Chondrocyte (in vitro differentiated cells): Measurements from ENCODE around the gene ETDA. TPM values are rescaled to one million over a fixed set of nuclear protein-coding genes. Genes with fewer than 3 reads are reported as not detected.
"Not testable (repeated sequence)": the region's sequence is repeated elsewhere in the genome, so short reads cannot be mapped to it uniquely, and the experiment has no call there.

Experiments
- DNase-seq: peaks from one replicate; pipeline ENCODE4 v3.0.0; 2021; ENCODE audit warnings: mixed read lengths, low spot score
- H3K27ac Mint-ChIP-seq: one replicate; pipeline ENCODE4 v1.8.0; 2021; ENCODE audit warnings: mild to moderate bottlenecking, moderate library complexity, mixed read lengths; ENCODE audit not compliant: unreplicated experiment
- H3K27me3 Mint-ChIP-seq: 2 replicates; pipeline ENCODE4 v1.8.0; 2021; ENCODE audit warnings: low read depth, mixed read lengths
- H3K36me3 Mint-ChIP-seq: 2 replicates; pipeline ENCODE4 v1.8.0; 2021; ENCODE audit warnings: low read depth, mixed read lengths
- H3K4me1 Mint-ChIP-seq: 2 replicates; pipeline ENCODE4 v1.8.0; 2021; ENCODE audit warnings: low read depth, mild to moderate bottlenecking, mixed read lengths
- H3K4me3 Mint-ChIP-seq: one replicate; pipeline ENCODE4 v1.8.0; 2021; ENCODE audit warnings: mild to moderate bottlenecking, moderate library complexity, mixed read lengths; ENCODE audit not compliant: unreplicated experiment
- H3K9me3 Mint-ChIP-seq: 2 replicates; pipeline ENCODE4 v1.8.0; 2021; ENCODE audit warnings: low read depth, mixed read lengths
- CTCF ChIP-seq: fragments of 200-600 bp; sonication (generic); IDR thresholded peaks from 2 replicates; pipeline ENCODE4 v1.5.0; 2021; ENCODE audit warnings: antibody characterized with exemption, mild to moderate bottlenecking, moderate library complexity
- long read RNA-seq: library from polyadenylated mRNA; stranded (forward); transcript quantifications from one replicate; pipeline ENCODE4 v2.0.0, GENCODE V29; 2021
- total RNA-seq: library from RNA; stranded (reverse); gene quantifications from 3 replicates; pipeline ENCODE4 v1.2.1, GENCODE V29; 2021

ETDA gene
- not detected in 3 replicates for total RNA-seq
- long read RNA-seq, result 0 reads

GRCh38 chrX:135252011-135252518, at the start of gene ETDA:
Gene ETDA (plus strand): TSS chrX:135252061. CDS start chrX:135253277, 1,216 bp downstream.
- H3K9me3 Mint-ChIP-seq, H3K36me3 Mint-ChIP-seq, DNase-seq, H3K27me3 Mint-ChIP-seq, H3K4me3 Mint-ChIP-seq, H3K4me1 Mint-ChIP-seq, H3K27ac Mint-ChIP-seq: not testable (repeated sequence)

GRCh38 chrX:135206427-135206826, 45.4 kb upstream of the ETDA start:
- not testable (repeated sequence) for H3K27ac Mint-ChIP-seq, H3K4me3 Mint-ChIP-seq, H3K27me3 Mint-ChIP-seq, H3K36me3 Mint-ChIP-seq, H3K4me1 Mint-ChIP-seq, DNase-seq
- TF ChIP-seq CTCF, result peak; percentile 72
- H3K9me3 Mint-ChIP-seq, result peaks cover 52% of the 10 kb centered on the region

GRCh38 chrX:135213200-135213844, 38.5 kb upstream of the ETDA start:
- Mint-ChIP-seq H3K27me3 (no peaks in the 10 kb centered on the region), H3K4me3 (no peak overlapping the region), H3K27ac (no peak overlapping the region), H3K9me3 (peaks cover 29% of the 10 kb centered on the region), H3K4me1 (no peaks in the 10 kb centered on the region), H3K36me3 (no peaks in the 10 kb centered on the region)
- no peak for DNase-seq
- no peak for TF ChIP-seq CTCF

- not testable (repeated sequence) for H3K36me3 Mint-ChIP-seq, H3K27me3 Mint-ChIP-seq, H3K4me3 Mint-ChIP-seq, DNase-seq, H3K27ac Mint-ChIP-seq, H3K9me3 Mint-ChIP-seq, H3K4me1 Mint-ChIP-seq
Measured at GRCh38 chrX:135245989-135246388, 5.9 kb upstream of the ETDA start.

GRCh38 chrX:135256087-135256684, 4.3 kb downstream of the ETDA start:
- H3K9me3 Mint-ChIP-seq, result peaks cover 37% of the 10 kb centered on the region
- not testable (repeated sequence) for DNase-seq, H3K27ac Mint-ChIP-seq, H3K4me3 Mint-ChIP-seq, H3K4me1 Mint-ChIP-seq, H3K27me3 Mint-ChIP-seq, H3K36me3 Mint-ChIP-seq

- no peak for TF ChIP-seq CTCF
- DNase-seq, result no peak
- Mint-ChIP-seq H3K4me1 (no peaks in the 10 kb centered on the region), H3K27ac (no peak overlapping the region), H3K4me3 (no peak overlapping the region), H3K27me3 (no peaks in the 10 kb centered on the region), H3K36me3 (no peaks in the 10 kb centered on the region), H3K9me3 (peaks cover 42% of the 10 kb centered on the region)
Measured at GRCh38 chrX:135256923-135257322, 5.1 kb downstream of the ETDA start.
